GM21717 (cell line): ENCODE measurements around the gene IAH1.
"Not testable (repeated sequence)": the region's sequence is repeated elsewhere in the genome, so short reads cannot be mapped to it uniquely, and the experiment has no call there.

ENCODE experiments used
- ATAC-seq: cut with Tn5 transposase; IDR thresholded peaks from one replicate; pipeline ENCODE4 v1.9.1; 2021; ENCODE audit warnings: mild to moderate bottlenecking, moderate library complexity; ENCODE audit not compliant: unreplicated experiment

IAH1 gene

DNA sequence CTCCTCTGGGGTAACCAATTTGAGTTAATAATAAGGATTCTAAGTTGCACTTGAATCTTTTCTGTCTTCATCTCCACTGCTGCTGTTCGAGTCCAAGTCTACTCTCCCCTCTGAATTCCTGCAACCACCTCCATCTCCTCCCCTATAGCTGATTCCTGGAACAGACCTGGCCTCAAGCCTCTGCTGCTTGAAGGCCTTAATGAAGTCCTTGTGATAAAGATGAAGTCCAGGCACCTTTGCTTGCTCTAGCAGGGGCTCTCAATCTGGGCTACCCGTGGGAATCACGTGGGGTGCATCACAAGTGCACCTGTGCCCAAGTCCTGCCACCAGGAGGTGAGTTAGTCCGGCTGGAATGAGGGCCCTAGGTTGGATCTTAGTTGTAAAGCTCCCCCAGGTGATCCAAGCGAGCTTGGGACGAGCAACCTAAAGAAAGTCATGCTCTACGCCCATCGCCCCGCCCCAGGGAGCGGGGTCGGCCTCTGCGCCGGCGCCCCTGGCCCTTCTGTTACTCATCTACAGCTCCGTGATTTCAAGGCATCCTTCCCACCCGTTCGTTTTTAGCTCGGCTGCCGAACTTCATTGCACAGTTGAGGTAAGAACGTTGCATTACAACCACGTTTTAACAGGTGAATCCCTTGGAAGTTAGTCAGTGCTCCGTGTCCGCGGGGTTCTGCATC is 905 bp upstream of the IAH1 start:
- no peak for ATAC-seq

DNA sequence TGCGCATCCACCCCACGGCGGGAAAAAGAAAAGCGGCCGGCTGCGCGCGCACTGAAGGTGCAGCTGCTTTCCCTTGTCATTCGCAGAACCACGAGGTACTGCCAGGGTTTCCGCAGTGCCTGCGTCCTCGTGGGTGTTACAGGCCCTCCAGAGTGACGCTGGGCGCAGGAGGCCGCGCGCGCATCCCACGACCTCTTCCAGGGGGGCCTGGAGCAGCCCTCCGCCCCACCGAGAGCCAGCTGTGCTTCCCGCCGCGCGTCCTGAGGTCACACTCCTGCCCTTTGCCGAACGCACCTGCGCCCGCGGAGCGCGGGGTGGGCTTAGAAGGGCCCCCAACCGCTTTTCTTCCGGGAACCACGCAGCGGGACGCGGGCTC is 378 bp upstream of the IAH1 start:
- peak; percentile 37 for ATAC-seq

DNA sequence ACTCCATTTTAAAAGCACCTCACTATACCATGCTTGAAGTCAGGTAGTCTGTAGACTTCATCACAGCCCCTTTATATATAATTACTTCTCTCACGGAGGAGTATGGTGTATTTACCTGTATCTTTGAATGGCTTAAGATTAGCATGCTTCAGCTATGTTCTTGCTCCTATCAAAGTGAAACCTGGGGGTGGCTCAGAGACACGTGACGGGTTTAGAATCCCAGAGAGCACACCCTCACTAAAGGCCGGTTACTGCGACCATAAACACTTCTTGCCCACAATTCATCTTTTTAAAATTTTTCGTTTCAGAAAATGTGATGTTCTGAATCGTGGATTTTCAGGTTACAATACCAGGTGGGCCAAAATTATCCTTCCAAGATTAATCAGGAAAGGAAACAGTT is 3.6 kb downstream of the IAH1 start:
- no peak for ATAC-seq

DNA sequence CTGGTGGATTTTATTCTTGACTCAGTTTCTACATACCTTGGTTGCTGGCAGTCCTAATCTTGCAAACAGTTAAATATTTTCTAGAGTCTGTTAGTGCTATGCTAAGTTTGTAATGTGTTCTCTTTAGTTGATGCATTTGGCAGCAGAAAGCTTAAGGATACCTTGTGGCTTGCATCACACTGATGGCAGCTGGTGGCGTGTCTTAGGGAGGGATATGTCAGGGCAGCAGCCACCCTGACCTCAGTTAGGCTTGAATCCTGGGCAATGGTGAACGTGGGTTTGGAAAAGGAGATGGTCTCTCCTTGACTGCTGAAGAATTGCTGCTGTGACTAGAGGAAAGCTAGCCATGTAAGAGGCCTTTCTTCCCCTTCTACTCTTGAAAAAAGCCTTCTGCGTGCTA is 4.2 kb downstream of the IAH1 start:
- no peak for ATAC-seq

DNA sequence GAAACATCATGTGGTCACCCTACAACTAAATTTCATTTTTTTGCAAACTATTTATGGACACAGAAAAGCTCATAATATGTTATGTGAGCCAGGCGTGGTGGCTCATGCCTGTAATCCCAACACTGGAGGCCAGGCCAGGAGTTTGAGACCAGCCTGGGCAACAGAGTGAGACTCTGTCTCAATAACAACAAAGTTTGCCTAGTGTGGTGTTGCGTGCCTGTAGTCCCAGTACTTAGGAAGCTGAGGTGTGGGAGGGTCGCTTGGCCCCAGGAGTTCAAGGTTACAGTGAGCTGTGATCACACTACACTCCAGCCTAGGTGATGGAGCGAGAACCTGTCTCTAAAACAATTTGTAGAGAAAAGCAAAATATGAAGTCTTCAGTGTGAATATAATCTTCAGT is 5.8 kb downstream of the IAH1 start:
- ATAC-seq, result no peak

DNA sequence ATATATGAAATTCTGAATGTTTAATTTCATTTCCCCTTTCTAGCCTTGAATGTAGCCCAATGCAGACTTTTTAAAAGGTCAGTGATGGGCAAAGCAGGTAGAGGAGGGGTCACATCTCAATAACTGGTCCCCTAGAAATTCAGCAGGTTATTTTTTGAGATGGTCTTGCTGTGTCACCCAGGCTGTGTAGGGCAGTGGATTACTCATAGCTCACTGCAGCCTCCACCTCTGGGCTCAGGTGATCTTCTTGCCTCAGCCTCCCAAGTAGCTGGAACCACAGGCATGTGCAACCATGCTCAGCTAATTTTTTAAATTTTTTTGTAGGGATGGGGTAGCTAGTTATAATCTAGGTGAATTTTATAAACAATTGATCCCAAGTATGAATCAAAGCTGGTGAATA is 8.8 kb downstream of the IAH1 start:
- no peak for ATAC-seq

DNA sequence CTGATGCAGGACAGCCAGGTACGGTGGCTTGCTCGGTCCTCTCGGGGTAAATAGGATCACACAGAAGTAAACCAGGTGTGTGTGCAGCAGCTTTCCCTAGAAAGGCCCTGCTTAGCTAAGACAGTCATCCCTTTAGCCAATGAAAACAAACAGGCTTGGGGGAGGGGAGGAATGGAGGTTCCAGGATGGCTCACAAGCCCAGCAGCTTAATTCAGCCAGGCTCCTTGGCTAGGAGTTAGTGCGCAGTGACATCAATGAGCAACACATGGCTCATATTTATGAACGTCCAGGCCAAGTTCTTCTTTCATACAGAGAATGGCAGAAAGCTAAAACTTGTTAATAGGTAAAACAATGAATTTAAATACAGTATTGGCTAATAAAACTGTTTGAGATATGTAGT is 10.2 kb downstream of the IAH1 start:
- ATAC-seq, result no peak

DNA sequence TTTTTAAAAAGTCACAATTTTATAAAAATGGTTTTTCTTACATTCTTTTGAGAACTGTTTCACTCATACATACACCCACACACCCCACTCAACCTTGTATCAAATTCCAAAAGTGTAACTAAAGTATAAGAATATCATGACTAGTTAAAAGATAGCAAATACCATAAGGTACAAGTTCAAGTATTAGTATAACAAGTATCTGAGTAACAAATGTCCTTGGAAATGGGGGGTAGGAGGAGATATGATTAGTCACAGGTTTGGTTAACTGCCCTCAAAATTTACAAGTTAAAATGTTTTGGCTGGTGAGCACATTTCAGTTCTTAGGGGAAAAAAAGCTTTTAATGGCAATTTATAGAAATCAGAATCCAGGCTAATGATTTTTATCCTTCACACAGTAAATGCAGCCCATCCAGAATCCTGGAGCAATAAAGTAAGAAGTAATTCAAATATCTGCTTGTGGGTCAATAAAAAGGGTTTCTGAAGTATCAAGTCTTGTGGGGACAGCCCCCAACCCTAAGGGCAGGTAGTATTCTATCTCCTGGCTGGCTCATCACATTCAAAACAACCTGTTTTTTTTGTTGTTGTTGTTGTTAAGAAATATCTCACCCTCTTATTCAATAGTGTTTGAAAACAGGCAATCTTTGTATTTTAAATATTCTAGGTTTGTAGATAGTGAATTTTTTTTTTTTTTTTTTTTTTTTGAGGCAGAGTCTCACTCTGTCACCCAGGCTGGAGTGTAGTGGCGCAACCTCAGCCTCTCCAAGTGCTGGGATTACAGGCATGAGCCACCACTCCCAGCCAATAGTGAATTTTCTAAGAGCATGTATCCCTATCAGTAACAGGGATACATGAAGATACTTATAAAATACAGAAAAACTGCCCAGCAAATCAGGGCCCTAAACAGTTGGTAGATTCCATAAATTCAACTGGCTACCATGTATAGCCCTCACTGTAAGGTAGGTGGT is 14.5 kb downstream of the IAH1 start:
- ATAC-seq, result no peak

DNA sequence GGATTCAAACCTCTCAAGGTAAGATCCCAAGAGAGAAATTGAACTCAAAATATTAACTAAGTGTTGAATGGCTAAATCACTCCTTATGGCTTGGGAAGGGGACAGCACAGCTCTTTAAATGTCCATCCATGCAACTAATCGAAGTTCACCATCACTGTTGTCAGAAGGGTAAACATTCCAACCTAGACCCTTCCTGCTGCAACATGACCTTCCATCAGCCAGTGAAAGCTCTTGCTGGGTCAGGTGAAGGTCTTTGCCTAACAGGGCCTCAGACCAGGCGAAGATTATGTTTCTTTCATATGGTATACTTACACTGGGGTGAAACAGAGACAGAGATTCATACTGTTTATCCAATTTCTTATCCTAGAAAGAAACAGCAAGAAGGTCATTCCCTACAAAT is 16.4 kb downstream of the IAH1 start:
- no peak for ATAC-seq

DNA sequence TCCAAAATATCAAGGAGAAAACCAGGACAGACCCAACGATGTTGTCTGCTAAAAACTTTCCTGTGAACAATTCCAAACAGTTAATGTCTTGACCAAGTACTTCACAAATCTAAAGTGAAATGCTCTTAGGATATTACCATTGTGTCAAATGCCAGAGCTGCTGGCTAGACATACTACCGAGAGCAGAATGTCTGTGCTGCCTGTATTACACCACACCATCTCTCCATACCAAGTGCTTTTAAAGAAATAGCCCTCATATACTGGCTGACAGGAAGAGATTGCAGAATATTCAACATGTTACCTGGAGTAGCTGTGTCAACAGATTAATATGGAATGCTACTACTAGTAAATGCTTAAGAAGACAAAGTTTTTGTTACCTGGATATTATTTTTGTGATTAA is 18.6 kb downstream of the IAH1 start:
- no peak for ATAC-seq

DNA sequence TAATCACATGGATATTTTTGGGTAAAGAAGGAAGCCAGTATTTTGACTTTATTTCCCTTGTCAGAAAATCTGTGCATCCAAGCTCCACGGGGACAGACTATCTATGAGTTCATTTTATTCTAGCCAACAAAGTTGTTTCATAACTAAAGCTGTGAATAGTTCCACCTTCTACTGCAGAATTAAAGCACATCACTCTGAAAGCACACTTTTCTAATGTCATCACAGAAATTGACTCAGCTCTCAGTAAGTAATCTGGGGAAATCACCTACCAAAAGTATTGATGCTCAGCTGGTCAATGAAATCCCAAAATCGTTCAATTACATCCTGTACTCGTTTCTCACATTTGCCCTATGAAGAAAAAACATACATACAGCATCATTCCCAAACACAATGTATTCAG is 19.1 kb downstream of the IAH1 start:
- no peak for ATAC-seq

DNA sequence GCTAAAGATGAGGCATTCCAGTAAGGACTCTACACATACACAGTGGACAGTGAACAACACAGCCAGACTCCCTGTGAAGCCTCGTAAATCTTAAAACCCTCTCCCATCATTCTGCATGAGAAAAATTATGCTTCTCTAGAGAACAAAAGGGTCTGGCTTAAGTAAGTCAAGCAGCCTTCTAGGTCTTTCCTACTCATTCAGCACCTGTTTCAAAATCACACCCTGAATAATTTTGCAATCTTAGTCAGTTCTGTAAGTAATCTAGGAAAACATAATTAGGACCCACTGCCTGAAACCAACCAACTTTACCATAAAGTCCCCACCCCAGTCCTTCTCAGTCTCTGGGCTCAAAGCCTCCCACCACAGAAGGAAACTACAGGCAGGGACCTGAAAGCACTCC is 19.7 kb downstream of the IAH1 start:
- ATAC-seq, result no peak

DNA sequence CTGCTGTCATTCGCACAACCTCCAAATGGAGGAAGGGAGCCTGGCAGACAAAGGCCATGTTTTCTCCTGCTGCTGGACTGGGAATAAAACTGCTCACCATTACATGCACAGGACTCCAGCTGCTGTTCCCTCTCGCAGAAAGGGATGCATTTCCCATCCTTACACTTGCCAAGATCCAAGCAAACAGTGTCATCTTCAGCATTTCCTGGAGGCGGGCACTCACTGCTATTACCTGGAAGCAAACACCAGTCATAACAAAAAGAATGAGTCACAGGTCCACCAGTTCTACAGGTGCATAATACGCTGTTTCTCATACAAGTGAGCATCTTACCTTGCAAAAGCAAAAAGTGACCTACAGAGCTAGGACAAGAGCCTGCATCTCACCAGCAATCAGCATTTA is 22.7 kb downstream of the IAH1 start:
- ATAC-seq, result no peak

DNA sequence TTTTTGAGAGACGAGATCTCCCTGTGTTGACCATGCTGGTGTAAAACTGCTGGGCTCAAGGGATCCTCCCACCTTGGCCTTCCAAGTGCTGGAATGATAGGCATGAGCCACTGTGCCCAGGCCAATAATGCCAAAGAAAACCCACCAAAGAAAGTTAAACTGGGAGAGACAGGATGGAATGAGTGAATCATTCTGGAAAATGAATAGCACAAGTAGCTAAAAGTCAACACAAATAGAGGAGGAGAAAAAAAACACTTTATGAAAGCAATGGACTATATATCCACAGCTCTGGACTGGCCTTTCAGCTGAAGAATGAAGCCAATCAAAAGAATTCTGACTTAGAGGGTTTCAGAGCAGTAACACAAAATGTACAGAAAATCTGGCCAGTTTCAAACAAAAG is 23.9 kb downstream of the IAH1 start:
- no peak for ATAC-seq

DNA sequence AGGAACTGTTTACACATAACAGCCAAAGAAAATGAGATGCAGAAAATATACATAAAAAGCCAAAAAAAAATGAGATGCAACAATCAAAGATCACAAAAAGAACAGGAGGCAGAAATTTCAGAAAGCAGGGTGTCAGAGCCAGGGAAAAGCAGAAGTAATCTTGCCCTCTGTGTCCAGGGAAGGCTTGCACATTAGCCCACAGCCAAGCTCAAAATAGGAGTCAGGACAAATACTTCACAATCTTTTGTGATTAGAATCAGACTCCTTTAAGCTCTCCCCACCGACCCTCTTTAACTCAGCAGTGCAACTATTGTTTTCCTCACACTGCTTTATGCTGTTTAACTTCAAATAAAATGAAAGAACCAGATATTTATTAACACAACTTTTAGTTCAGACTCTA is 34.6 kb downstream of the IAH1 start:
- no peak for ATAC-seq

DNA sequence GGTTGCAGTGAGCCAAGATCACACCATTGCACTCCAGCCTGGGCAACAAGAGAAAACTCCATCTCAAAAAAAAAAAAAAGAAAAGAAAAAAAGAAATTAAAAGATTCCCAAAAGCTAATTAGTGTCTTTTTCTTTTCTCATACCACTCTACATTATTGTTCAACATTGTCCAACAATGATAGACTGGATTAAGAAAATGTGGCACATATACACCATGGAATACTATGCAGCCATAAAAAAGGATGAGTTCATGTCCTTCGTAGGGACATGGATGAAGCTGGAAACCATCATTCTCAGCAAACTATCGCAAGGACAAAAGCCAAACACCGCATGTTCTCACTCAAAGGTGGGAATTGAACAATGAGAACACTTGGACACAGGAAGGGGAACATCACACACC is 39.6 kb downstream of the IAH1 start:
- not testable (repeated sequence) for ATAC-seq

DNA sequence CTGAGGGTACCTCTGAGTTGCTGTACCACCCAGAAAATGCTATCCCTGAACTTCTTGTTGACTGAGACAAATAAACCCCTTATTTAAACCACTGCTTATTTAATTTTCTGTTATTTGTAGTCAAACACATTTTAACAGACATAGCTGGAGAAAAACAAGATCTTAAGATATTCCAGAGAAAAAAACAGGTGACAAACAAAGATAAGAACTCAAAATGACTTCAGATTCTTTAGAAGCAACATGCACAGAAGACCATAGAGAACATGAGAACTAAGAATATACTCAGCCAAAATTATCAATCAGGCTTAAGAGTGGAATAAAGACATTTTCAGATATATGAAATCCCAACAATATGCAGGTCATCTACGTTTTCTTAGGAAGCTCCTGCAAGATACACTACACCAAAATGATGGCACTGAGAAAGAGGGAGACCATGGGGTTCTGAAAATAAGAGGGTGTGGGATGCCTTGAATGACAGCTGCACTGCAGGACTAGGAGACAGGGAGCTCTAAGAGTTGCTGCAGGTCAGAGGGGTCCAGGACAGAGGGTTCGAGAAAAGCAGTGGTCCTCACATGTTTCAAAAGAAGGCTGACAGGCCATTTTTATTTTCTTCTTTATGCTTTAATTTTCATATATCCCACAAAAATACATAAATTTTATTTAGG is 42.9 kb downstream of the IAH1 start:
- ATAC-seq, result no peak

DNA sequence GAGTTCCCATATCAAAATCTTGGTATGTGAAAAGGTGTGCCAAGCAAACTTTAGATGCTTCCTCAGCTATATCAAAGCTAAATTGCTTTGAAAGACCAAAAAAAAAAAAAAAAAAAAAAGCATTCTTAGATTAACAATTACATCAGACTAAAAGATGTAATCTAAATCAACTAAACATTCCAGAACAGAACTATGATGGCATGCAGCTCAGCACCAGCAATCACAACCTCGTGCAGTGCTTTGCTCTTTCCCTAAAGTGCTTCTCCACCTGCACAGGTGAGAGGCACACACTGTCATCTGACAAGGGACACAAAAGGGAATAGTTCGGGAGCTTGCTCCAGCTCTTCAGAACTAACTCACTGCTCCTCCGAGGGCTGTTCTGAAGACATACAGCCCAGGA is 43.8 kb downstream of the IAH1 start:
- ATAC-seq, result no peak

DNA sequence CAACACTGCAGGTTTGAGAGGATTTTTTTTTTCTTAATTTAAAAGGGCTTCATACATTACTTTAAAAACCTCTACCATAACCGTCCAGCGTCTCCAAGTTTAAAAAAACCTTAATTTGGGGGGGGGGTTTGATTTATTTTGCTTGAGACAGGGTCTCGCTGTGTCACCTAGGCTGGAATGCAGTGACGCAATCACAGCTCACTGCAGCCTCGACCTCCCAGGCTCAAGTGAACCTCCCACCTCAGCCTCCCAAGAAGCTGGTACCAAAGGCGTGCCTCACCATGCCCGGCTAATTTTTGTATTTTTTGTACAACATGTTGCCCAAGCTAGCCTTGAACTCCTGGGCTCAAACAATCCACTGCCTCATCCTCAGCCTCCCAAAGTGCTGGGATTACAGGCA is 44.4 kb downstream of the IAH1 start:
- ATAC-seq, result no peak

DNA sequence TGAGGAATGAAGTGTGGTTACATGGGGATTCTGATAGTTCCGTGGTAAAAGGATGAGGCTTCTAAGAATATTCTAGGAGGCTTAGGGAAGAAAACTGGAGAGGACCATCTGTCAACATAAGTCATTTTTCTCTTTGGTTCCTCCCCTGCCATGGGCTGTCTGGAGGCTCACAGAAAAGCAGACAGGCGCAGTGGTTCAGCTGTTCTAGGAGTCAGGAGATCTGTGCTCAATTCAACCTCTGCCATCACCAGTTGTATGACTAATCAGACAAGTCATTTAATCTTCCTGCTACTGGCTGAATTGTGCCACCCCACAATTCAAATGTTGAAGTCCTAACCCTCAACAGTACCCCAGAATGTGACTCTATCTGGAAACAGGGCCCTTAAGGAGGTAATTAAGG is 44.9 kb downstream of the IAH1 start:
- no peak for ATAC-seq

DNA sequence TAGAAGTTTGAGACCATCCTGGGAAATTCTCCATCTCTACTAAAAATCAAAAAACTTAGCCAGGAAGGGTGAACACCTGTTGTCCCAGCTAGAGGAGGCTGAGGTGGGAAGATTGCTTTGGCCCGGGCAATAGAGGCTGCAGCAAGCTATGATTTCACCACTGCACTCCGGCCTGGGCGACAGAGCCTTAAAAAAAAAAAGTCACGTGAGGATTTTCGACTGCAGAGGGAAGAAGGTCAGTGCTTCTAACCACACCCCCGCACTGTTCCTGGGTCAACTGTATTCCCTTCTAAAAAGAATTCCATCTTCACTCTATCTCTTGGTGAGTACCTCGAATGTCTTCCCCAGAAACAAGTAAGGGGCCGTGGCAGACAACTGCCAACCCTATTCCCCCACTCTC is 49.9 kb downstream of the IAH1 start:
- ATAC-seq, result no peak

DNA sequence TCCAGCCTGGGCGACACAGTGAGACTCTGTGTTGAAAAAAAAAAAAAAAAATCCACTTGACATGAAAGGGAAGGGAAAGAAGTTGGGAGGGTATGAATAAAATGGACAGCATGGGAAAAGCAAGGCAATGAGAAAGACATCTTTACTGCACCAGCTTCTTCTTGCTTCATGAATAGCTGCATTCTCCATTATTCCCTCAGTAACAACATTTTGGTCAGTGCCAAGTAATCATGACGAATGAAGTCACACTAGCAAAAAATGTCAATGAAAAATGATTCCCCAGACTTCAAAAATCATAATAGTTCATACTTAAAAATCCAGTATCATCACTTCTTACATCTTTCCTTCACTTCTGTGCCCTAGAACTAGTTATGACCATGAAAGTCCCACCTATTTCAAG is 50.9 kb downstream of the IAH1 start:
- ATAC-seq, result no peak
